Effector CD8-positive, alpha-beta T cell (primary cell): ENCODE results near the gene EVC.

Experiments used
- DNase-seq: peaks from one replicate; lab custom pipeline; 2025; lab: John Stamatoyannopoulos, UW

The EVC gene

GRCh38 chr4:5755161-5755560 lies 44.2 kb downstream of the EVC start:
- no peak for DNase-seq

- no peak for DNase-seq
These were observed 44.7 kb downstream of the EVC start for GRCh38 chr4:5755679-5756078.

GRCh38 chr4:5756271-5756670 lies 45.3 kb downstream of the EVC start:
- no peak for DNase-seq

- DNase-seq = no peak
These were observed 46.1 kb downstream of the EVC start for GRCh38 chr4:5757091-5757490.

- DNase-seq = no peak
These were observed 46.5 kb downstream of the EVC start for GRCh38 chr4:5757536-5757935.

- DNase-seq = no peak
These were observed 47.0 kb downstream of the EVC start for GRCh38 chr4:5757954-5758353.

GRCh38 chr4:5758741-5759140 lies 47.7 kb downstream of the EVC start:
- no peak for DNase-seq

GRCh38 chr4:5759236-5760075 lies 48.5 kb downstream of the EVC start:
- no peak for DNase-seq

- no peak for DNase-seq
These were observed 49.2 kb downstream of the EVC start for GRCh38 chr4:5760246-5760645.

GRCh38 chr4:5760936-5761480 lies 50.0 kb downstream of the EVC start:
- no peak for DNase-seq

GRCh38 chr4:5770051-5770450 lies 59.0 kb downstream of the EVC start:
- no peak for DNase-seq

- no peak for DNase-seq
These were observed 61.7 kb downstream of the EVC start for GRCh38 chr4:5772528-5773270.

GRCh38 chr4:5773271-5773555 lies 62.2 kb downstream of the EVC start:
- DNase-seq = no peak

GRCh38 chr4:5774416-5775036 lies 63.5 kb downstream of the EVC start:
- no peak for DNase-seq

GRCh38 chr4:5776510-5776909 lies 65.5 kb downstream of the EVC start:
- DNase-seq = no peak

- no peak for DNase-seq
These were observed 70.0 kb downstream of the EVC start for GRCh38 chr4:5780831-5781480.

- DNase-seq = no peak
These were observed 70.7 kb downstream of the EVC start for GRCh38 chr4:5781691-5782090.

- no peak for DNase-seq
These were observed 72.0 kb downstream of the EVC start for GRCh38 chr4:5782829-5783476.

GRCh38 chr4:5783486-5783885 lies 72.5 kb downstream of the EVC start:
- no peak for DNase-seq

- DNase-seq = no peak
These were observed 73.0 kb downstream of the EVC start for GRCh38 chr4:5784021-5784420.

- DNase-seq = no peak
These were observed 74.1 kb downstream of the EVC start for GRCh38 chr4:5784960-5785611.
